Bronchial epithelial cell (primary cell): ENCODE measurements around the gene KRT86. TPM values are rescaled to one million over a fixed set of nuclear protein-coding genes. Genes with fewer than 3 reads are reported as not detected.
A peak's percentile ranks its signal among the peaks of the same experiment; 100 is the strongest.

Experiments
- DNase-seq: peaks from one replicate; pipeline ENCODE4 v3.0.0-alpha.2; 2010; ENCODE audit warnings: low read depth
- FAIRE-seq: peaks from 2 replicates; lab custom pipeline; 2011; peaks lifted over from hg19 to GRCh38; lab: Jason Lieb, UNC
- H3K27me3 ChIP-seq: 2 replicates; pipeline ENCODE4 v1.5.1; 2011; ENCODE audit warnings: low read length; ENCODE audit not compliant: control insufficient read depth, insufficient read depth
- H3K36me3 ChIP-seq: 2 replicates; pipeline ENCODE4 v1.5.1; 2011; ENCODE audit warnings: low read length; ENCODE audit not compliant: control insufficient read depth, insufficient read depth
- H3K4me3 ChIP-seq: 2 replicates; pipeline ENCODE4 v1.5.1; 2011; ENCODE audit warnings: mild to moderate bottlenecking, low read depth, low read length, control low read depth
- total RNA-seq: library from RNA; depleted of rRNA; stranded (reverse); fragments of >200 nt; gene quantifications from 2 replicates; pipeline ENCODE4 v1.2.1, GENCODE V29; 2014
- TF ChIP-seq, protein P1 (sequence below): IDR thresholded peaks from 2 replicates; pipeline ENCODE4 v1.5.1; 2011; ENCODE audit warnings: mild to moderate bottlenecking, moderate library complexity, low read length, control low read depth, inconsistent platforms; ENCODE audit not compliant: insufficient read depth, severe bottlenecking

Gene KRT86
- total RNA-seq, 1 donor from 2014 or later: 0.26 TPM

DNA sequence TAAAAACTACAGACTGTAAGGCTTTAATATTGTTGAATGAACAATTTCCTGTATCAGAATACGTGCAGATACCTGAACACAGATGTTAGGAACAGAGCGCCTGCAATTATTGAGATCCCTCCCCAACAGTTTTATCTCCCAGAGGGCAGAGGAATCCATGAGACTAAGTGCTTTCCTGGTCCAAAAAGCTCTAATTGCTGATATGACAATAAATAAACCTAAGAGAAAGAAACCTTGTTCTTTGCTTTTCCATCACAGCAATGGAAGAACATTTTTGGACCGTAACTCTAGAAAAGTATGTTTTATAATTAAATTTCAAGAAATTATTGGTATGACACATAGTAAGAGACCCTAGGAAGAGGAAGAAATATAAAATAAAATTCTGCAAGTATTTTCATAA is 59.7 kb downstream of the KRT86 start:
- H3K36me3 ChIP-seq: no peaks in the 10 kb centered on the region
- no peak for FAIRE-seq
- H3K27me3 ChIP-seq: no peaks in the 10 kb centered on the region

DNA sequence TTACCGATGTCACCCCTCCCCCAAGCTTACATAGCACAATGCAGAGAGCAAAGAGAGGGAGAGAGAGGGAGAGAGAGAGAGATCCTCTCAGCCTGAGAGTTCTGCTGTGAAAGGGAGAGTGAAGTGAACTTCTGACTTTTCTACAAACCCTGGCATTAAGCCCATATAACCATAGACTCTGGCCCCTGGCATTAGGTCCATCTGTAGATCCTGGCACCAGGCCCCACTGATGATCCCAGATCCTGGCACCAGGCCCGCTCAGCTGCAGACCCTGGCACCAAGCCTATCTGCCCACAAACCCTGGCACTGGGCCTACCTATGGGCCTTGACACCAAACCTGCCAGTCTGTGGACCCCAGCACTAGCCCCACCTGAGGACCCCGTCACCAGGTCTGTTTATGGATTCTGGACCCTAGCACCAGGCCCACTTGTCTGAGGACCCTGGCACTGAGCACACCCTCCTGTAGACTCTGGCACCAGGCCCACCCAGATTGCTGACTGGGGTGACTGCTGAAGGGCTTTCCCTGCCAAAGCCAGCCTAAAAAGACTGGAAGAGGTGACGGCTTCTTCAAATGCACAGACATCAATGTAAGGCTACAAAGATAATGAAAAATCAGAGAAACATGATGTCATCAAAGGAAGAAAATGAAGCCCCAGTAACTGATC is 61.3 kb downstream of the KRT86 start:
- FAIRE-seq (no peak), DNase-seq (no peak)
- Histone ChIP-seq H3K4me3 (no peak overlapping the region), H3K27me3 (no peaks in the 10 kb centered on the region), H3K36me3 (no peaks in the 10 kb centered on the region)
- TF ChIP-seq, protein P1, sequence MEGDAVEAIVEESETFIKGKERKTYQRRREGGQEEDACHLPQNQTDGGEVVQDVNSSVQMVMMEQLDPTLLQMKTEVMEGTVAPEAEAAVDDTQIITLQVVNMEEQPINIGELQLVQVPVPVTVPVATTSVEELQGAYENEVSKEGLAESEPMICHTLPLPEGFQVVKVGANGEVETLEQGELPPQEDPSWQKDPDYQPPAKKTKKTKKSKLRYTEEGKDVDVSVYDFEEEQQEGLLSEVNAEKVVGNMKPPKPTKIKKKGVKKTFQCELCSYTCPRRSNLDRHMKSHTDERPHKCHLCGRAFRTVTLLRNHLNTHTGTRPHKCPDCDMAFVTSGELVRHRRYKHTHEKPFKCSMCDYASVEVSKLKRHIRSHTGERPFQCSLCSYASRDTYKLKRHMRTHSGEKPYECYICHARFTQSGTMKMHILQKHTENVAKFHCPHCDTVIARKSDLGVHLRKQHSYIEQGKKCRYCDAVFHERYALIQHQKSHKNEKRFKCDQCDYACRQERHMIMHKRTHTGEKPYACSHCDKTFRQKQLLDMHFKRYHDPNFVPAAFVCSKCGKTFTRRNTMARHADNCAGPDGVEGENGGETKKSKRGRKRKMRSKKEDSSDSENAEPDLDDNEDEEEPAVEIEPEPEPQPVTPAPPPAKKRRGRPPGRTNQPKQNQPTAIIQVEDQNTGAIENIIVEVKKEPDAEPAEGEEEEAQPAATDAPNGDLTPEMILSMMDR: no peak

More for the DNA sequence above, 59.7 kb downstream of the KRT86 start:
- no peak overlapping the region for H3K4me3 ChIP-seq
- TF ChIP-seq, protein P1: no peak
- no peak for DNase-seq

DNA sequence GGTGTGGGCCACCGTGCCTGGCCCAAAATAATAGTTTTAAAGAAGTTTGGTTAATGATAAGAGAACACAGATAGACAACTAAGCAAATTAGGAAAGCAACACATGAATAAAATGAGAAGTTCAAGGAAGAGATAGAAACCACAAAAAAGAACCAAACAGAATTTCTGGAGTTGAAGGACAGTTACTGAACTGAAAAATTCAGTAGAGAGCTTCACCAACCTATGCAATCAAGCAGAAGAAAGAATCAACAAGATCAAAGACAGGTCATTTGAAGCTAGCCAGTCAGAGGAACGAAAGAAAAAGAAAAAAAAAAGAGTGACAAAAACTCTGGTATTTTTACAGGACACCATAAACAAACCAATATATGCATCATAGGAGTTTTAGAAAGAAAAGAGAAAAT is 62.2 kb downstream of the KRT86 start:
- Histone ChIP-seq H3K27me3 (no peaks in the 10 kb centered on the region), H3K36me3 (no peaks in the 10 kb centered on the region), H3K4me3 (no peak overlapping the region)
- FAIRE-seq (no peak), DNase-seq (no peak)
- TF ChIP-seq, protein P1: no peak

DNA sequence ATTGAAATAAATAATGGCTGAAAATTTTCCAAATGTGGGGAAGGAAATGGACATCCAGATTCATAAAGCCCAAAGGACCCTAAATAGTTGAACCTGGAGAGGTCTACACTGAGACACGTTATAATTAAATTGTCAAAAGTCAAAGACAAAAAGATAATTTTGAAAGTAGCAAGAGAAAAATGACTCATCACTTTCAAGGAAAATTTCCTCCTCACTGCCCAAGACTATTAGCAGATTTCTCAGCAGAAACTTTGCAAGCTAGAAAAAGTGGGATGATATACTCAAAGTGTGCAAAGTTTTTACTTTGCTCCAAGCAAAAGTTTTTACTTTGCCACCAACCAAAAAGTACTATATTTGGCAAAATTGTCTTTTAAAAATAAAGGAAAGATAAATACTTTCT is 62.6 kb downstream of the KRT86 start:
- peak; percentile 27 for DNase-seq
- no peaks in the 10 kb centered on the region for H3K27me3 ChIP-seq
- no peak for FAIRE-seq
- TF ChIP-seq, protein P1: no peak
- no peak overlapping the region for H3K4me3 ChIP-seq
- no peaks in the 10 kb centered on the region for H3K36me3 ChIP-seq

DNA sequence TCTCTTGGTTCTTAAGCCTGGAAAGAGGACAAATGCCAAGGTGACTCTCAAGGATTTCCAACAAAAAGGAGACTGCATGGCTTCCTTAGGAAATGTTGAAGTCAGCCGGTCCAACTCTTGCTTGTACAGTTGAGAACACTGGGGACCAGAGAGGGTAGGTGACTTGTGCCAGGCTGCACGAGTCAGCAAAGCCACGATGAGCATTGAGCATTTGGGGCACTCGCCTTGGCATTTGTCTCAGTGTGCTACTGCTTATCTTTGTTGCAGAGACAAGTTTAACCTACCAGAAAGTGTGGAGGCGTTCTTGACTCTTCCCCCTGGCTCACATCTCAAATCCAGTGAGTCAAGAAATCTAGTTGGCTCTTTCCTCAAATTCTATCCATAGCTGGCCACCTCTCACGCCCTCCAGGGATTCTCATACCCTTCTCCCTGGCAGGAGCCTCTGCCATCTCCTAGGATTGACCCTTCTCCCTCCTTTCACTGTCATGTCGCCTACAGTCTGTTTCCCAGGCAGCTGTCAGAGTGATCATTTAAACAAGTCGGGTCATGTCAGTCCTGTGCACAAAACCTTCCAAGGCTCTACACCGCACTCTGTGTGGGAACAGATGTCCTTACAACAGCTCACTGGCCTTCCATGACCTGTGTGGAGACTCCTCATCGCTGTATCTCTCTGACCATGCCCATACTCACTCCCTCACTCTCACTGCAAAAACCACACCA is 64.0 kb downstream of the KRT86 start:
- TF ChIP-seq, protein P1: no peak
- H3K27me3 ChIP-seq: no peaks in the 10 kb centered on the region
- peak; percentile 96 for FAIRE-seq
- H3K36me3 ChIP-seq: no peaks in the 10 kb centered on the region
- peak; percentile 76 for DNase-seq
- H3K4me3 ChIP-seq: no peak overlapping the region
